ENCODE results near the gene ATG4C. TPM values are rescaled to one million over a fixed set of nuclear protein-coding genes. Genes with fewer than 3 reads are reported as not detected.
"Not testable (repeated sequence)": the region's sequence is repeated elsewhere in the genome, so short reads cannot be mapped to it uniquely, and the experiment has no call there.

Gene ATG4C
- total and polyA plus RNA-seq, 4 experiments from 2014 or later, result 11.7 to 15.8 (median 14.3) TPM

DNA sequence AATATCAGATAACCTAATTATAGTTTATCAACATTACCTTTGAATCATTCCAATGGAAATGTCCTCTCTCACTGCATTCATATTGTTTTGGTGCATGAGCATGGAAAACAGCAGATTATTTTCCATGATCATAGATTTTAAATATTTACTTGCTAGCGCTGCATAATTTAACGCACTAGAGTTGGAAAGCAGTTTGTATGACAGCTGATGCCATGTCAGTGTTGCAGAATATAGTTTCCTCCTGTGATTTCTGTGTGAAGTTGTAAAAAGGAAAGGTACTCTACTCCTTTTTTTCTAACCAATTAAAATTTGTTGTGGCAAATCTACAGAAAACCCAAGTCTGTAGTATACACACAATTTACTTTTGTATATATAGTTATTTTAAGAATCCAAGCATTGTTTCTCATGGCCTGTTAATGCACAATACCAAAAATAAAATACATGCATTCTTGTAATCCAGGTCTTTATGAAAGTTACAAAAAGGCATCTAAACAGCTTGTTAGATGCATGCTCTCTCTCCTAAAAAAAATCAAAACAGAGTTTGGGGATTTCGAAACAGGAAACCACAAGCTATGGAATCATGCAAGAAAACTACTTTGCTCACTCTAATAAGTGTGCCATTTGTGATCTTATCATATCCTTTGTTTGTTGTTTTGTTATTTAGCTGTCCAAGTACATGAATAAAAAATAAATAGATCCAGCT lies 1.9 kb upstream of the ATG4C start:
- Mint-ChIP-seq H3K4me1 (peaks cover 5 to 9% (median 6%) of the 10 kb centered on the region in 4 donors), H3K27me3 (peaks cover 7 to 9% of the 10 kb centered on the region in 2 donors), H3K27ac (peak overlapping the region in 1 of 7 donors; percentile 36), H3K36me3 (no peaks in the 10 kb centered on the region), H3K4me3 (peak overlapping the region in 1 of 8 donors; percentile 15), H3K9me3 (no peaks in the 10 kb centered on the region)
- Histone ChIP-seq H3K27me3 (ENCODE audit: insufficient read depth, low read length) (no peaks in the 10 kb centered on the region), H3K27ac (ENCODE audit: low read depth, low read length) (no peak overlapping the region), H3K9me3 (ENCODE audit: control insufficient read depth in 1 of 2, low read length in 2 of 2) (no peaks in the 10 kb centered on the region), H3K4me3 (ENCODE audit: low read length in 2 of 2) (no peak overlapping the region), H3K36me3 (ENCODE audit: insufficient read depth, low read length) (no peaks in the 10 kb centered on the region), H3K4me1 (ENCODE audit: insufficient read depth, low read length) (peaks cover 14% of the 10 kb centered on the region)
- POLR2A ChIA-PET (ENCODE audit: partially characterized antibody), result interaction anchor here (0.6 kb wide), 1 partner anchor 306 kb away, joined by 3 read pairs; no protein-coding TSS in a partner anchor
- DNase-seq, result peak in 1 of 5 donors; percentile 7
- CTCF ChIA-PET (ENCODE audit: partially characterized antibody), result interaction anchor here (0.6 to 1.9 kb wide), 3 partner anchors 8 to 342 kb away, joined by 3 to 4 read pairs (median 3); no protein-coding TSS in a partner anchor
- intact Hi-C loops (cut with micrococcal nuclease), result loop anchor here (5.0 kb wide), 1 partner anchor 1705 kb away; no protein-coding TSS in a partner anchor

DNA sequence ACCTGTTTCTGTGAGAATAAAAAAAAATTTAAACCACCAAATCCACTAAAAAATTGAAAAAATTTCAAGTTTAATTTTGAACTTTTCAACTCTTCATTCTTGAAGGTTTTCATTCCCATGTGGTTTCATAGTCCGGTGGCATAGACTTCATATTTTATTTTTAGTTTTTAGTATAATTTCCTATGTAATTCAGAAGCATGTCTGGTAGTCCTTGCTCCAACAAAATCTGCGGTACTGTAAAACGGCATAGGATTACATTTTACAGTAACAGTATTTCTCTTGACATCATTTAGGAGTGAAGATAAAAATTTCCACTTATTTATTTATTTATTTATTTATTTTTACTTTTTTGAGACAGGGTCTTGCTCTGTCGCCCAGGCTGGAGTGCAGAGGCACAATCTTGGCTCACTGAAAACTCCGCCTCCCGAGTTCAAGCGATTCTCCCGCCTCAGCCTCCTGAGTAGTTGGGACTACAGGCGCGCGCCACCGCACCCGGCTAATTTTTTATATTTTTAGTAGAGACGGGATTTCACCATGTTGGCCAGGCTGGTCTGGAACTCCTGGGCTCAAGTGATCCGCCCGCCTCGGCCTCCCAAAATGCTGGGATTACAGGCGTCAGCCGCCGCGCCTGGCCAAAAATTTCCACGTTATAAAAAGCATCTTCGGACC lies 1.3 kb upstream of the ATG4C start:
- H3K9me3 ChIP-seq (ENCODE audit: control insufficient read depth in 1 of 2, low read length in 2 of 2); H3K9me3 Mint-ChIP-seq; H3K4me3 ChIP-seq (ENCODE audit: low read length in 2 of 2); H3K36me3 ChIP-seq (ENCODE audit: insufficient read depth, low read length); H3K4me1 Mint-ChIP-seq; H3K27ac ChIP-seq (ENCODE audit: low read depth, low read length); H3K27me3 Mint-ChIP-seq; DNase-seq; H3K27me3 ChIP-seq (ENCODE audit: insufficient read depth, low read length); H3K36me3 Mint-ChIP-seq: not testable (repeated sequence)
- ChIA-PET CTCF (ENCODE audit: partially characterized antibody) (interaction anchor here (0.6 to 1.4 kb wide), 2 partner anchors 9 to 342 kb away, joined by 3 read pairs; no protein-coding TSS in a partner anchor), POLR2A (ENCODE audit: partially characterized antibody) (interaction anchor here (0.6 kb wide), 1 partner anchor 307 kb away, joined by 3 read pairs; no protein-coding TSS in a partner anchor)
- intact Hi-C loops (cut with micrococcal nuclease), result loop anchor here (1.0 to 5.0 kb wide), 4 partner anchors 94 to 1705 kb away; partner anchors contain the start of genes DOCK7, EFCAB7 and ITGB3BP
- peaks cover 14% of the 10 kb centered on the region for H3K4me1 ChIP-seq (ENCODE audit: insufficient read depth, low read length)
- Mint-ChIP-seq H3K4me3 (peak overlapping the region in 2 of 8 donors; percentile 21 to 25), H3K27ac (peak overlapping the region in 1 of 7 donors; percentile 36)

DNA sequence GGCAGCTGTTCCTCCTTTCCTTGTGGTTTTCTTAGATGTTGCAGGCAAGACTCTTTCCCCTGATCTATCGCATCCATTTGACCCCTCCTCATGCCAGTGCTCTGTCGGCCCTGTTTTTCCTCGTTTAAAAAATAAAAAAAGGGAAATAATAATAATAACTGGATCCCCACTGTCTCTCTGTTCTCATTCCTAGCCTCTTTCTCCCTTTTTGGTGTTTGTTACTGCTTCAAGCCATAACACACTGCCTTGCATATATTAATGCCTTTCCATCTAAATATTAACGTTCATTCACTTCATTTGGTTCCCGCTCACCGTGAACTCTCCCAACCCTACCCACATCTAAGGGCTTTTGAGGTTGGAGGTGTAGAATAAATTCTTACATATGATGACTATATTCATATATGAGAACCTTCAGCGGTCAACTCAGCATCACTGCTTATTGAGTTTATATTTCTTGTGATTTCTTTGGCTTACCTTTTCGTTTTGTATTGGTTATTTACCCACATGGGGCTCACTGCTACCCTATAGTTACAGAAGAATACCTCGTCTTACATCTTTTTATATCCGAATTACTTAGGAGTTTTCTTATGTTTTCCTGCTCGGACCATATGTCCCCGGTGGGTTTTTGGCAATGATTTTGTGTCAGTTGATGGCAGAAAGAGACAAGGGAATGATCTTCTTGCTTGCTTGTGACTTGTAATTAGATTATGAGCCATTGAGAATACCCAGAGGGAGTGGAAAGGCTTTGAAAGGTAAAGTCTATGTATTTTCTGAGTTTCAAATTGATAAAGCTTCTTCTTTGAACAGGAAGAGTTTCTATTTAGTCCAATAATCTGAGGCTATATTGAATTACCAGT lies 805 bp downstream of the ATG4C start:
- Mint-ChIP-seq H3K27ac (no peak overlapping the region), H3K4me1 (peaks cover 5 to 10% (median 7%) of the 10 kb centered on the region in 4 donors), H3K27me3 (no peaks in the 10 kb centered on the region), H3K9me3 (no peaks in the 10 kb centered on the region), H3K4me3 (no peak overlapping the region), H3K36me3 (no peaks in the 10 kb centered on the region)
- POLR2A ChIA-PET (ENCODE audit: partially characterized antibody), result interaction anchor here (0.9 to 1.4 kb wide), 3 partner anchors 349 to 867 kb away, joined by 3 to 8 read pairs (median 4); partner anchors contain the start of gene USP1
- Histone ChIP-seq H3K4me3 (ENCODE audit: low read length in 2 of 2) (peak overlapping the region; percentile 94 to 100), H3K27me3 (ENCODE audit: insufficient read depth, low read length) (no peaks in the 10 kb centered on the region), H3K9me3 (ENCODE audit: control insufficient read depth in 1 of 2, low read length in 2 of 2) (no peaks in the 10 kb centered on the region), H3K27ac (ENCODE audit: low read depth, low read length) (peak overlapping the region; percentile 85), H3K36me3 (ENCODE audit: insufficient read depth, low read length) (no peaks in the 10 kb centered on the region), H3K4me1 (ENCODE audit: insufficient read depth, low read length) (peaks cover 14% of the 10 kb centered on the region)
- intact Hi-C loops (cut with micrococcal nuclease), result loop anchor here (1.0 to 5.0 kb wide), 2 partner anchors 348 to 1707 kb away; no protein-coding TSS in a partner anchor
- CTCF ChIA-PET (ENCODE audit: partially characterized antibody), result no interaction called here
- DNase-seq, result peak in 1 of 5 donors; percentile 4

DNA sequence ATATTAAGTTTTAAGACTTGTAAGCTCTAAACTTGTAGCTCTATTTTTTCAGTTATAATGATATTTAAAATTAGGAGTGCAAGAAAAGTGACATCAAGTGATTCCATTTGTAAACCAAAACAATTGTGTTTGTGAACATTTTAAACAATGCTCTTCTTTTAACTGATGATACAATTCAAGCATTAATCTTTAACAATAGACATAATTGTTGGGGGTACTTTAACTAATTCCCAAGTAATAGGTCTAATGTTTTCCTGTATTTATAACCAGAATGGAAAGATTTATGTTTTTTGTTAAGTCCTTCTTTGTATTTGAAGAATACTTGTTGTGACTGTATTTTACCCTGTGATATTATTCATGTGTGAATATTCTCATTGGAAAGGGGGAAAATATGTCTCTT lies 6.8 kb downstream of the ATG4C start:
- intact Hi-C loops (cut with micrococcal nuclease), result no loop called here
- ChIA-PET POLR2A (ENCODE audit: partially characterized antibody) (no interaction called here), CTCF (ENCODE audit: partially characterized antibody) (no interaction called here)
- Histone ChIP-seq H3K27ac (ENCODE audit: low read depth, low read length) (no peak overlapping the region), H3K4me1 (ENCODE audit: insufficient read depth, low read length) (no peaks in the 10 kb centered on the region), H3K9me3 (ENCODE audit: control insufficient read depth in 1 of 2, low read length in 2 of 2) (no peaks in the 10 kb centered on the region), H3K36me3 (ENCODE audit: insufficient read depth, low read length) (no peaks in the 10 kb centered on the region), H3K27me3 (ENCODE audit: insufficient read depth, low read length) (no peaks in the 10 kb centered on the region), H3K4me3 (ENCODE audit: low read length in 2 of 2) (no peak overlapping the region)
- DNase-seq, result no peak
- Mint-ChIP-seq H3K4me3 (no peak overlapping the region), H3K9me3 (no peaks in the 10 kb centered on the region), H3K27ac (no peak overlapping the region), H3K4me1 (peaks cover 5 to 12% (median 9%) of the 10 kb centered on the region in 4 donors), H3K36me3 (no peaks in the 10 kb centered on the region), H3K27me3 (no peaks in the 10 kb centered on the region)

DNA sequence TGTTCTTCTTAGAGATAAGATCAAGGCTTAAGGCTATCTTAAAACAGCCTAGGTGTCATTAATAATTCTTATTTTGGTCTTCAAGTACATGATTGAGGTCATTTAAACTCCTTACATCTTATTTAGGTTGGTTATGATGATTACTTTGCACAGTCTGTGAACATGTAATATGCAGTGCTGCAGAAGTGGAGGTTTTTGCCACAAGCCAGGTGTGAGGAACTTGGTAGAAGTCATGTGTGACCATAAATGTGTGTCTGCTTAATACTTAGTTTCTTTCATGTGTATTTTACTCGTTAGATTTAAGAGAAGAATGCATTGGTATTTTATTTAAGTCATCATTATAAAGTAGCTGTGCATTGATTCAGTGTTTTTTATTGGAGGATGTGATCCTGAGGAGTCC lies 10.1 kb downstream of the ATG4C start:
- H3K27me3 Mint-ChIP-seq, result no peaks in the 10 kb centered on the region
- no peaks in the 10 kb centered on the region for H3K9me3 Mint-ChIP-seq
- H3K4me1 ChIP-seq (ENCODE audit: insufficient read depth, low read length), result no peaks in the 10 kb centered on the region
- H3K4me3 Mint-ChIP-seq, result no peak overlapping the region
- intact Hi-C loops (cut with micrococcal nuclease), result no loop called here
- H3K9me3 ChIP-seq (ENCODE audit: control insufficient read depth in 1 of 2, low read length in 2 of 2), result no peaks in the 10 kb centered on the region
- no peak overlapping the region for H3K27ac Mint-ChIP-seq
- no peak overlapping the region for H3K27ac ChIP-seq (ENCODE audit: low read depth, low read length)
- H3K4me1 Mint-ChIP-seq, result peaks cover 0 to 3% (median 1%) of the 10 kb centered on the region in 4 donors
- H3K36me3 ChIP-seq (ENCODE audit: insufficient read depth, low read length), result no peaks in the 10 kb centered on the region
- no peaks in the 10 kb centered on the region for H3K36me3 Mint-ChIP-seq
- H3K27me3 ChIP-seq (ENCODE audit: insufficient read depth, low read length), result no peaks in the 10 kb centered on the region
- ChIA-PET CTCF (ENCODE audit: partially characterized antibody) (no interaction called here), POLR2A (ENCODE audit: partially characterized antibody) (no interaction called here)
- no peak overlapping the region for H3K4me3 ChIP-seq (ENCODE audit: low read length in 2 of 2)
- DNase-seq, result no peak

DNA sequence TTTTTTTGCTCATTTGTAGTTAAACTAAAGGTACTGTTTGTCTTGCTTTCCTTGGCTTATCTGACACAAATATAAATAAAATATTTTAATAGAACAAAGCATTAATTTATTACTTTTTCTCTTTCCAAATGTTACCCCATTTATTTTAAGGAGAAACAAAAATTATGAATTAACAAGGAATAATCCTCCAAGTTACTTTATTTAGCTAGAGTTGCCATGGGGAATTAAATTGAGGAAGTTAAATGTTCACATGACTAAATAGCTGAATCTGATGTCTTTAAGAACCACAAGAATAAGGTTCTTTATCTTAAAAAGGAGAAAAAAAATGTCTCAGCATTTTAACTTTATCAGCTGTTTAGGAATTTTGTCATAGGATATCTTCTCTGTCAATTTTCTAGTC lies 12.3 kb downstream of the ATG4C start:
- Mint-ChIP-seq H3K27me3 (no peaks in the 10 kb centered on the region), H3K9me3 (no peaks in the 10 kb centered on the region), H3K36me3 (peaks cover 0 to 7% of the 10 kb centered on the region in 2 donors), H3K27ac (no peak overlapping the region), H3K4me3 (no peak overlapping the region), H3K4me1 (peaks cover 0 to 5% (median under 1%) of the 10 kb centered on the region in 4 donors)
- Histone ChIP-seq H3K36me3 (ENCODE audit: insufficient read depth, low read length) (no peaks in the 10 kb centered on the region), H3K9me3 (ENCODE audit: control insufficient read depth in 1 of 2, low read length in 2 of 2) (no peaks in the 10 kb centered on the region), H3K27me3 (ENCODE audit: insufficient read depth, low read length) (no peaks in the 10 kb centered on the region), H3K4me1 (ENCODE audit: insufficient read depth, low read length) (no peaks in the 10 kb centered on the region), H3K4me3 (ENCODE audit: low read length in 2 of 2) (no peak overlapping the region), H3K27ac (ENCODE audit: low read depth, low read length) (no peak overlapping the region)
- ChIA-PET POLR2A (ENCODE audit: partially characterized antibody) (no interaction called here), CTCF (ENCODE audit: partially characterized antibody) (no interaction called here)
- intact Hi-C loops (cut with micrococcal nuclease), result no loop called here
- no peak for DNase-seq
